ENCODE data around the gene MAN1C1. TPM values are rescaled to one million over a fixed set of nuclear protein-coding genes. Genes with fewer than 3 reads are reported as not detected.
"Not testable (repeated sequence)": the region's sequence is repeated elsewhere in the genome, so short reads cannot be mapped to it uniquely, and the experiment has no call there.

Gene MAN1C1
- total RNA-seq, 1 experiment from 2014 or later = 5.3 TPM

DNA sequence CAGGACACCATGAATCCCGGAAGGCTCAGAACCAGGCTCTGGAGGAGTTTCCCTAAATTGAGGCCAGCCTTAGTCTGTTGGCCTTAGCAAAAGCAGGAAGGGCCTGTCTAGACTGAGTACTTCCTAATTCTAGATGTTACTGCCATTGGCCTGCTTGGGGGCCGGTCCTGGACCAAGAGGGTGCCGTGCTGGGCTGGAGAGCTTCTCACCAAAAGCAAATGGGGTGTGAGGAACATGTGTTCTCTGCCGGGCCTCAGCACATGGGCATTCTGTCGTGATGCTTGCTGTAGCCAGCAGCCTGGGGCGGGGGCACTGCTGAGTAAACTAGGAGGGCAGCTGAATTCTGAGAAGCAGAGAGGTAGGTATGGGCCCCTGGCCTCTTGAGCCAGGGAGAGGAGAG is 35.7 kb upstream of the MAN1C1 start:
- in situ Hi-C loops (cut with HindIII; ENCODE audit: low sequenced_read_pairs) = no loop called here
- no peak for DNase-seq (ENCODE audit: low spot score)

- no peak for DNase-seq (ENCODE audit: low spot score)
Observed at GRCh38 chr1:25581764-25582163, 34.8 kb upstream of the MAN1C1 start.

GRCh38 chr1:25583519-25584370 is 32.8 kb upstream of the MAN1C1 start:
- no peak for DNase-seq (ENCODE audit: low spot score)
- in situ Hi-C loops (cut with HindIII; ENCODE audit: low sequenced_read_pairs) = no loop called here

More at GRCh38 chr1:25581764-25582163, 34.8 kb upstream of the MAN1C1 start:
- in situ Hi-C loops (cut with HindIII; ENCODE audit: low sequenced_read_pairs) = no loop called here

GRCh38 chr1:25586181-25586588 is 30.4 kb upstream of the MAN1C1 start:
- in situ Hi-C loops (cut with HindIII; ENCODE audit: low sequenced_read_pairs) = no loop called here
- DNase-seq (ENCODE audit: low spot score) = no peak

DNA sequence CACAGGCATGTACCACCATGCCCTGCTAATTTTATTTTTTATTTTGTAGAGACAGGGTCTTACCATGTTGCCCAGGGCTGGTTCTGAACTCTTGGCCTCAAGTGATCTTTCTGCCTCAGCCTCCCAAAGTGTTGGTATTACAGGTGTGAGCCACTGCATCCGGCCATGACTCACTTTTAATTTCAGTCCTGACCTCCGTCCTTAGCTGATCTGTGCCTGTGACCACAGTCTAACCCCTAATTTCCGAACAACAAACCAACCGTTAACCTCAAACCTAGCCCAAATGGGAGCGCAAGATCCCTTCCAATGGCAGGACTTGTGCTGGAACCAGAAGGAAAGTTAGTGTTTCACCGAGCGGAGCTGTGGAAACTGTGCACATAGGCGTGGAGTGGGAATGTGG is 29.3 kb upstream of the MAN1C1 start:
- DNase-seq (ENCODE audit: low spot score) = no peak
- in situ Hi-C loops (cut with HindIII; ENCODE audit: low sequenced_read_pairs) = no loop called here

DNA sequence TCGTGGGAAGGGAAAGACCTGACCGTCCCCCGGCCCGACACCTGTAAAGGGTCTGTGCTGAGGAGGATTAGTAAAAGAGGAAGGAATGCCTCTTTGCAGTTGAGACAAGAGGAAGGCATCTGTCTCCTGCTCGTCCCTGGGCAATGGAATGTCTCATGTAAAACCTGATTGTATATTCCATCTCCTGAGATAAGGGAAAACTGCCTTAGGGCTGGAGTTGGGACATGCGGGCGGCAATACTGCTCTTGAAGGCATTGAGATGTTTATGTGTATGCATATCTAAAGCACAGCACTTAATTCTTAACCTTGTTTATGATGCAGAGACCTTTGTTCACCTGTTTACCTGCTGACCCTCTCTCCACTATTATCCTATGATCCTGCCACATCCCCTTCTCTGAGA is 28.4 kb upstream of the MAN1C1 start:
- in situ Hi-C loops (cut with HindIII; ENCODE audit: low sequenced_read_pairs); DNase-seq (ENCODE audit: low spot score): not testable (repeated sequence)

- in situ Hi-C loops (cut with HindIII; ENCODE audit: low sequenced_read_pairs); DNase-seq (ENCODE audit: low spot score): not testable (repeated sequence)
Observed at GRCh38 chr1:25588786-25589185, 27.8 kb upstream of the MAN1C1 start.

GRCh38 chr1:25590096-25590824 is 26.3 kb upstream of the MAN1C1 start:
- in situ Hi-C loops (cut with HindIII; ENCODE audit: low sequenced_read_pairs) = no loop called here
- no peak for DNase-seq (ENCODE audit: low spot score)

GRCh38 chr1:25593861-25594260 is 22.7 kb upstream of the MAN1C1 start:
- in situ Hi-C loops (cut with HindIII; ENCODE audit: low sequenced_read_pairs) = no loop called here
- no peak for DNase-seq (ENCODE audit: low spot score)

DNA sequence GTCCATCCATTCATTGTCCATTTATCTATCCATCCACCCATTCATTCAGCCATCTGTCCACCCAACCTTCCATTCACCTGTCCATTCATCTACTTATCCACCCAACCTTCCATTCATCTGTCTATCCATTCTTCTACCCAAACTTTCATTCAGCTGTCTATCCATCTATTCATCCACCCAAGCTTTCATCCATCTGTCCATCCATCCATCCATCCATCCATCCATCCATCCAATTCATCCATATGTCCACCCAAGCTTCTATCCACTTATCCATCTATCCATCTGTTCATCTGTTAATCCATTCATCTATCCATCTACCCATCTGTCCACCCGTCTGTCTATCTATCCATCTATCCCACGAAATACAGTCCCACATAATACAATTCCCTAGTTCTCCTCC is 21.6 kb upstream of the MAN1C1 start:
- DNase-seq (ENCODE audit: low spot score) = no peak
- in situ Hi-C loops (cut with HindIII; ENCODE audit: low sequenced_read_pairs) = no loop called here

DNA sequence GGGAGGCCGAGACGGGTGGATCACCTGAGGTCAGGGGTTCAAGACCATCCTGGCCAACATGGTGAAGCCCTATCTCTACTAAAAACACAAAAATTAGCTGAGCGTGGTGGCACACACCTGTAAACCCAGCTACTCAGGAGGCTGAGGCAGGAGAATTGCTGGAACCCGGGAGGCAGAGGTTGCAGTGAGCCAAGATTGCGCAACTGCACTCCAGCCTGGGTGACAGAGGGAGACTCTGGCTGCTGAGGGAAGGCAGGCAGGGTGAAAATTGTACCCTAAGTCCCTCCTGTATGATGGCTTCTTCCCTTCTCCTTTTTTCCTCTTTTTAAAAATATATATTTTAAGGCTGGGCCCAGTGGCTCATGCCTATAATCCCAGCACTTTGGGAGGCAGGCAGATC is 19.9 kb upstream of the MAN1C1 start:
- in situ Hi-C loops (cut with HindIII; ENCODE audit: low sequenced_read_pairs); DNase-seq (ENCODE audit: low spot score): not testable (repeated sequence)

- in situ Hi-C loops (cut with HindIII; ENCODE audit: low sequenced_read_pairs) = no loop called here
- no peak for DNase-seq (ENCODE audit: low spot score)
Observed at GRCh38 chr1:25598879-25599278, 17.7 kb upstream of the MAN1C1 start.

DNA sequence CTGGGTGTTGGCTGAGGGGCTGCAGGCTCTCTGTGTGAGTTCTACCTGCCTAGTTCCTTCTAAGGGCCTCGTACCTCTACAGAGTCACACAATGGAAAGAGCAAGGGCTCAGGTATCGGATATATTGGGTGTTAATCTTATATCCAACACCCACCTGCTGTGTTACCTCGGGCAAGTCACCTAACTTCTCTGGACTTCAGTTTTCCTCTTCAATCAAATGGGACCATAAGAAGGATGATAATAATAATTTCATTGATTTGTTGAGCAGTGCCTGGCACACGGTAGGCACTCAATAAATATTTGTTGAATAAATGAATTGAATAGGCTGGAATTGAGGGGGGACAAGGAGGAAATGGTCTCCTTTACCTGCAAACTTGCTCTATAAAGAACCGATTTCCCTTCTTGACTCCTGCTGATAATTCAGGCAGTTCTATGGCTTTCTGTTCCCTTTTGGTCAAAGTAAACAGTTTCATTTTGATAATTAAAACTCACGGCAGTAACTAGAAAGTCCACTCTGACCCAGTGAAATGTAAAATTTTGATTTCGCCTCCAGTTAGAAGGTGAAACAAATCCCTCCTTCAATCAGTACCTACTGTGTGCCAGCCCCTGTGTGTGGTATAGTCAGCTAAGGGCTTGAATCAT is 16.5 kb upstream of the MAN1C1 start:
- in situ Hi-C loops (cut with HindIII; ENCODE audit: low sequenced_read_pairs) = no loop called here
- no peak for DNase-seq (ENCODE audit: low spot score)

DNA sequence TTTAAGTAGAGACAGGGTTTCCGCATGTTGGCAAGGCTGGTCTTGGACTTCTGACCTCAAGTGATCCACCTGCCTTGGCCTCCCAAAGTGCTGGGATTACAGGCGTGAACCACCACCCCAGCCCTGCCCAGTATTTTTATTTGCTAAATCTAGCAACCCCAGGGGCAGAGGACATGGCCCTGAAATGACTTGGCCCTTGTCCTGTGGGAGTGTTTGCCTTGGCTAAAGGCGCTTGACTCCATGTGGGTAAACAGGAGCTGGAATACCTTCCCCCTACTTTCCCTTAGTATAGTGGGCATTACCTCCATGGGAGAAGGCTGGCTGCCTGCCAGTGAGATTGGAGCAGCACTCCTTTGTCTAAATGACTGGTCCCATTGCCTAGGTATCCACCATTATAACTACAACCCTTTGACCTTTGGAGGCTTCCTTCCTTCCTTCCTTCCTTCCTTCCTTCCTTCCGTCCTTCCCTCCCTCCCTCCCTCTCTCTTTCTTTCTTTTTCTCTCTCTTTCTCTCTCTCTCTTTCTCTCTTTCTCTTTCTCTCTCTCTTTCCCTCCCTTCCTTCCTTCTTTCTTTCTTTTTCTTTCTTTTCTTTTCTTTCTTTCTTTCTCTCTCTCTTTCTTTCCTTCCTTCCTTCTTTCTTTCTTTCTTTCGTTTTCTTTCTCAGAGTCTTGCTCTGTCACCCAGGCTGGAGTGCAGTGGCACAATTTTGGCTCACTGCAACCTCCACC is 15.5 kb upstream of the MAN1C1 start:
- in situ Hi-C loops (cut with HindIII; ENCODE audit: low sequenced_read_pairs); DNase-seq (ENCODE audit: low spot score): not testable (repeated sequence)

- in situ Hi-C loops (cut with HindIII; ENCODE audit: low sequenced_read_pairs); DNase-seq (ENCODE audit: low spot score): not testable (repeated sequence)
Observed at GRCh38 chr1:25603779-25604538, 12.6 kb upstream of the MAN1C1 start.

GRCh38 chr1:25607123-25607522 is 9.5 kb upstream of the MAN1C1 start:
- no peak for DNase-seq (ENCODE audit: low spot score)
- in situ Hi-C loops (cut with HindIII; ENCODE audit: low sequenced_read_pairs) = no loop called here

- in situ Hi-C loops (cut with HindIII; ENCODE audit: low sequenced_read_pairs) = no loop called here
- peak; percentile 91 for DNase-seq (ENCODE audit: low spot score)
Observed at GRCh38 chr1:25608488-25609178, 8.0 kb upstream of the MAN1C1 start.

DNA sequence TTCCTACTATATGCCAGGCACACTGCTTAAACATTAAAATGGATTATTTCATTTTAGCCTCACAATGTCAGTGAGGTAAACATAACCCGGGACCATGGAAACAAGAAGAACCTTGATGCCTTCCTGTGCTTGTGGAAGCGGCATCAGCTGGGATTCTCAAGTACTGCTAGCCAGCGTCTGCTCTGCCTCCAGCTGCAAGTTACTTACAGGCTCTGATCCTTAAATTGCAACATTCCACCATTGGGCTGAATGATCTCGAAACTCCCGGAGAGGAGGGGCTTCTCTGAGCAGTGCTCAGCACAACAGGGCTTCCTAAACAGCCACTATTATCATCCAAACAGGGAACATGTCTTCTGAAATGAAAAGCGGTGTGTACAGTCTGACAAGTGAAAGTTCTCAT is 6.7 kb upstream of the MAN1C1 start:
- no peak for DNase-seq (ENCODE audit: low spot score)
- in situ Hi-C loops (cut with HindIII; ENCODE audit: low sequenced_read_pairs) = no loop called here

Data from G401 (cell line).